ENCODE results near the gene HOXD8.

The HOXD8 gene

DNA sequence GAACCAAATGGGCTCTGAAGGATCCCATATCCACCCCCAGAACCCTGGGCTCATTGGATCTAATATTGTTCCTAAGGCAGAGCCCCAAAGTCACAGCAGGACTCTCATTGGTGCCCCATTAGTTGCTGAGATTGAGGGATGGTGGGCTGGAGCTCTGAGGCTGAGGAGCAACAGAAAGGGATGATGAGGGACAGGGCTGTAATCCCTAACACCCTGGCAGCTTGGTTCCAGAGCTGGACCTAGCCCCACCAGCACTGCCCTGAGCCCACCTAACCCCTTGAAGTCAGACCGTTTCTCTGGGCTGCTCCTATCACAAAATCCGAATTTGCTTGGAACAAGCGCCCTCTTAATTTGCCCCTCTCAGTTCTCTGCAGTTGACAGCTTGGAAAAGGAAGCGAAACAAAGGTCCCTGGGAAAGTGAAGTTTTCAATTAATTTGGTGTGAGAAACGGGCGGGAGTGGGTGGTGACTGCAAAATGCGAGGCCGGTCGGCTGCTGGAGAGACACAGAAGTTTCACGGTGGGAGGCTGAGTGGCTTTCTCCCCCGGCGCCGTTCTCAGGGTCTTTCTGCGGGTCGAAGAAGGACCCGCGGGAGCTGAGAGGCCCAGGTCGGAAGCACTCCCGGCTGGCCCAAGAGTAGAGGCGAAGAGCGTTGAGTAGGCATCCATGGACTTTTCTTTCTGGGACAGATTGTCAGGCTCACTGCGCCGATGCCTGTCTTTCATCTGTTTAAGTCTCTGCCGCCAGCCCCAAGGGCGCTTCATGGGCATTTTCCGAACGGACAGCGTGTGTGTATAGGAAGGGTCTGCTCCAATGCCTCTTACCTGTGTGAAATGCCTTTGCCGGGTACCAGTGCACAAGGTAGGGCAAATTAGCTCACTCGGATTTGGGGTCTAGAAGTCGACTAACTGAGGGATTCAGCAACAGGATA lies 37.9 kb upstream of the HOXD8 start:
- no peak for DNase-seq

DNA sequence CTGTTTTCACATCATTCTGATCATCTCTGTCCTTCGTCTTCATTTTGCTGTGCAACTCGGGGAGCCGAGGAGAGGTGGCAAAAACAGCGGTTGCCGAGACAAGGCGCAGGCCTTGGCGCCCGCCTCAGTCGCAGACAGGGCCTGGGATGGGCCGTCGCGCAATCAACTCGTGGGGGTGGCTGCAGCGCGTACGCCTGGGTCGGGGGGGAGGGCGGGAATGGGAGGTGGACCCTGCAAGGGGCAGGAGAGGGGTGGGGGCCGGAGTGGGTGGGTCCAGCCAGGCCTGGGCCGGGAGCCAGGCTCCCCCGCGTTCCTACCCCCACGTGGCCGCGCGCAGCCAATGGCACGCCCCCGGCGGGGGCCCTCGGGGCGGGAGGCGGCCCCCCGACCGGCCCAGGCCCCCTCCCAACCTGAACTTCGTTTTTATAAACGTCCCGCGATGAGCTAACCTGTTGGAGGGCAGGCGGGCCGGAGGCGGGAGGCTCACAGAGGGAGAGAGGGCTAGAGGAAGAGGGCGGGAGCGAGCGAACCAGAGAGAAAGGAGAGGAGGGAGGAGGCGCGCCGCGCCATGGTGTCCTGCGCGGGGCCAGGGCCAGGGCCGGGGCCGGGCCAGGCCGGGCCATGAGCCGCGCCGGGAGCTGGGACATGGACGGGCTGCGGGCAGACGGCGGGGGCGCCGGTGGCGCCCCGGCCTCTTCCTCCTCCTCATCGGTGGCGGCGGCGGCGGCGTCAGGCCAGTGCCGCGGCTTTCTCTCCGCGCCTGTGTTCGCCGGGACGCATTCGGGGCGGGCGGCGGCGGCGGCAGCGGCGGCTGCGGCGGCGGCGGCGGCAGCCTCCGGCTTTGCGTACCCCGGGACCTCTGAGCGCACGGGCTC lies 37.0 kb upstream of the HOXD8 start, which contains the start of gene HOXD13:
HOXD13 (plus strand) TSS at position 452 of the 875 bp plus-strand sequence; CDS start at position 622, 170 bp downstream.
- no peak for DNase-seq

DNA sequence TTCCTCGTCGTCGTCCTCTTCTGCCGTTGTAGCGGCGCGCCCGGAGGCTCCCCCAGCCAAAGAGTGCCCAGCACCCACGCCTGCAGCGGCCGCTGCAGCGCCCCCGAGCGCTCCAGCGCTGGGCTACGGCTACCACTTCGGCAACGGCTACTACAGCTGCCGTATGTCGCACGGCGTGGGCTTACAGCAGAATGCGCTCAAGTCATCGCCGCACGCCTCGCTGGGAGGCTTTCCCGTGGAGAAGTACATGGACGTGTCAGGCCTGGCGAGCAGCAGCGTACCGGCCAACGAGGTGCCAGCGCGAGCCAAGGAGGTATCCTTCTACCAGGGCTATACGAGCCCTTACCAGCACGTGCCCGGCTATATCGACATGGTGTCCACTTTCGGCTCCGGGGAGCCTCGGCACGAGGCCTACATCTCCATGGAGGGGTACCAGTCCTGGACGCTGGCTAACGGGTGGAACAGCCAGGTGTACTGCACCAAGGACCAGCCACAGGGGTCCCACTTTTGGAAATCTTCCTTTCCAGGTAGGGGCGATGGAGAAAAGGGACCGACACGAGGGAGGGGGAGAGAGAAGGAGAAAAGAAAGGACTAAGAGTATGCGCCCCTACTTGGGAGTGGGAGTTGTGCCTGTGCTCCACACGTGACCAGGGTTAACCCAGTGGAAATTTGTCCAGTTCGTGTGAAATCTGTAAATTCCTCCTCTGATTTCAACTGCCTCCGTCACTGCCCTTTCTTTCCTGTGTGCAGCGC lies 36.2 kb upstream of the HOXD8 start:
- DNase-seq, result no peak

DNA sequence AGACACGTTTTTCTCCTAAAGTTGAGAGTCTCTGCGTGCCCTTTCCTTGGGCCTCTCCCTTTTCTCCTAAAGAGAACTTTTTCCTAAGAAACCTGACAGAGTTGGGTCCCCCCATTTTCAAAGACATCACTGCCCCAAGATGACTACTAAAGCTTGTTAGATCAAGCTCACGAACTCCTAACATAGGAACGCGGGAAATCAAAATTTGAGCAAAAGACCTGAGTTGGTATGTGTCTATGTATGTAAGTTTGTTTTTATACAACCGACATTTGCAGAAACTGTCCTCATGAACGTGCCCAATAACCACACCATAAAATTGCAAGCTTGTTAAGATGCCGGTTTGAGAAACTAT lies 35.6 kb upstream of the HOXD8 start:
- DNase-seq, result no peak

DNA sequence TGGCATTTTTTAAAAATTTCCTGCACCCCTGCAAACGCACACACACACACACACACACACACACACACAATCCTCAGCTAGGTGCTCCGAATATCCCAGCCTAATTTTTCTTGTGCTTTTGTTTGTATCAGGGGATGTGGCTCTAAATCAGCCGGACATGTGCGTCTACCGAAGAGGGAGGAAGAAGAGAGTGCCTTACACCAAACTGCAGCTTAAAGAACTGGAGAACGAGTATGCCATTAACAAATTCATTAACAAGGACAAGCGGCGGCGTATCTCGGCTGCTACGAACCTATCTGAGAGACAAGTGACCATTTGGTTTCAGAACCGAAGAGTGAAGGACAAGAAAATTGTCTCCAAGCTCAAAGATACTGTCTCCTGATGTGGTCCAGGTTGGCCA lies 35.2 kb upstream of the HOXD8 start:
- no peak for DNase-seq

DNA sequence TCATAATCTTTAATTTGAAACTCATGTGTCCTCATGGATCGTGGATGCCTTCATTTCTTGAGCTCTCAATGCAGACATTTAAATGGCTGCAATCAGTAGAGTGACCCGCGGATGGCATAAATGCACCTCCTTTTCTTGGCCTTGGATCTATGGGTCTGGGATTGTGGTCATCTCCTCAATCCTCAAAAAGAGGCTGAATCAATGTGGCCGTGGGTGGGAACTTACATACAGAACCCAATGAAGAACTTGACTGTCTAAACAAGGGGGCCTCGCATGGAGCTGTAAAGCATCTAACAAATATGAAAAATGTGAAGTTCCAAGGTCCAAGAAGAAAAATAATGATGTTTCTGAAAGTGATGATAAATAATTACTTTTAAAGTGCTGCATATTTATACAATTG lies 34.1 kb upstream of the HOXD8 start:
- DNase-seq, result no peak

DNA sequence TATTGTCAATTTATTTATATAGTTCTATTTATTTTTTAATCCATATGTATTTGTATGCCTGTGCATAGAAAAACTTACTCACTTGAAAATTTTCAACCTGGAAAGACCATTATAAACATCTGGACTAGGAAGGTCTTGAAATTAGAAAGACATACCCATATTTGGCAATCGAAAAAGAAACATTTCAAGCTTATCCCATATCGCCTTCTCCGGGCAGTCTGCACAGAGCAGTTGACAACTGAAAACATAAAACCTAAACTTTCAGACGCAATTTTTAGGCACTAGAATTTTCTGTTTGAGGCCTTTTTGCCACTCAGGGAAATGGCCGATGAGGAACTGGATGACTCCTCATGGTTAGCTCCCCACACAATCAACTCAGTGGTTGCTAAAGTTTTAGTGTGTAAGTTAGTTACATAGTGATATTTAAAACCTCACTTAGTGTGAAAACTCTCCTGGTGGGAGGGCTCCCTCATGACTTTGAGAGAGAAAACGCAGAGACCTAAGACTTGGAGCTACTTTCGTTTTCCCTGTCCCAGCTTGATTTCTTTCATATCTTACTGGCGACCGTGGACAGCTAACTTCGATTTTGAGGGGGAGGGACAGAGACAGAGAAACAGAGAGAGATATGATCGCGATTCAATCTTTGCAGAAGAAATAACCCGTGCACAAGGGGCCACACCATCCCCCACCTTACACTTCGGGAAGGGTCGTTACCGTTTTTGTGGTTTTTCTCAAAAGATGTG lies 33.1 kb upstream of the HOXD8 start:
- DNase-seq, result no peak

DNA sequence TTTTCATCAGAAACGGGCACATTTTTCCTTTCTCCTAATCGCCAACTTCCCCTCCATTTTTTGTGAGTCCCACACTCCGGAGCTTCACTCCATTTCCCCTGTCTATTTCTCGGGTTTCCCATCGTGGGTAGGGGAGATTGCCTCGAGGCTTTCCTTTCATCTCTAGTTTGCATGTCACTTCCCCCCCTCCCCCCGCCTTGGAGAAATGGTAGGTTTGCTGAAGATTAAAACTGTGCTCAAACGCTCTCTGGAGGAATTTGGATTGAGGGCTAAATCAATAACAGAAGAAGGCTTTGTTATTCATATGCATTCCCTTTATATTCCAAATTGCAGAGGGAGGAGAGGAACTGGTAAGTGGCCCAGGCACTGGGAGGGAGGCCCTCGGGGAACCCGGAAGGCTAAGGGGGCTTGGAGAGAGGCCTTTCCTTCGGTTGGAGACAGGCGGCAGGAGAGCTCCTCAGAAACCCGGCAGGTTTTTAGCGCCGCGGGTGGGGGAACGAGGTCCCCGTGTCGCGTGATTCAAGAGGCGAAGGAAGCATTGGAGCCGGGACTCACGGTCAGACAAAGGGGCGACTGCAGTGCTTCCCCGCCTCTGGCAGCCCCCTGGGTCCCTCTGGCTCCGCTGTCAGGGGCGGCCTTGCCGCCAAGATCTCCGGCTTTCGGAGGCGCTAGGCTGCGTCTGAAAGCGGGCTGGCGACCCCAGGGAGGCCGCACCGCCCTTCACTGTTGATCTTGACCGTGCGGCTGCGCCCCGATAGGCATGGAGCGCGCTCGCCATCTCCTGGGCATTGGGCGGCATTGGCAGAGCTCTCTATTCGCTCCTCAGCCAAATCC lies 32.3 kb upstream of the HOXD8 start:
- peak in 3 of 4 experiments; percentile 11 to 24 (median 22) for DNase-seq

DNA sequence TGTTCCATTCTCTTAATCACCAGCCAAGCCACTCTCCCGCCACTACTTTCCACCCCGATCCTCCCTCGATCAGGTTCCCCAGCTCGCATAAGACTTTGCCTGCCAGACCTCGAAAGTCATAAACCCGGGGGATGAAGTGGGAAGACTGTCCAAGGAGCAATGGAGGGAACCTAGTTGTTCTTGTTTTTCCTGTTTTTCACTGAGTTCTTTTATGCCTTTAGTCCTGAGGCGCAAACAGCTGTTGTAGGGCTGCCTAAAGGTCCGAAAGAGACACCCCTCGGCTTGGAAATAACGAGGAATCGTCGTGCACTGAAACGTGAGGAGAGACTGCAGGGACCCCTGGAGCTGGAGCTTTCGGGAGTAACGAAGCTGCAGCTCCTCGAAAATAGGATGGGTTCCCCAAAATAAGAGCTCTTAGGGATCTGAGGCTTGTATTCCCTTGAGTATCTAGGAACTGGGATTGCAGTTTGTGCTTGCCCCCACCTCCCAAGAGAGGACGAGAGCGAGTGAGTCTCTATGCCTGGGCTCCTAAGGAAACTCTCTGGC lies 31.6 kb upstream of the HOXD8 start:
- no peak for DNase-seq

DNA sequence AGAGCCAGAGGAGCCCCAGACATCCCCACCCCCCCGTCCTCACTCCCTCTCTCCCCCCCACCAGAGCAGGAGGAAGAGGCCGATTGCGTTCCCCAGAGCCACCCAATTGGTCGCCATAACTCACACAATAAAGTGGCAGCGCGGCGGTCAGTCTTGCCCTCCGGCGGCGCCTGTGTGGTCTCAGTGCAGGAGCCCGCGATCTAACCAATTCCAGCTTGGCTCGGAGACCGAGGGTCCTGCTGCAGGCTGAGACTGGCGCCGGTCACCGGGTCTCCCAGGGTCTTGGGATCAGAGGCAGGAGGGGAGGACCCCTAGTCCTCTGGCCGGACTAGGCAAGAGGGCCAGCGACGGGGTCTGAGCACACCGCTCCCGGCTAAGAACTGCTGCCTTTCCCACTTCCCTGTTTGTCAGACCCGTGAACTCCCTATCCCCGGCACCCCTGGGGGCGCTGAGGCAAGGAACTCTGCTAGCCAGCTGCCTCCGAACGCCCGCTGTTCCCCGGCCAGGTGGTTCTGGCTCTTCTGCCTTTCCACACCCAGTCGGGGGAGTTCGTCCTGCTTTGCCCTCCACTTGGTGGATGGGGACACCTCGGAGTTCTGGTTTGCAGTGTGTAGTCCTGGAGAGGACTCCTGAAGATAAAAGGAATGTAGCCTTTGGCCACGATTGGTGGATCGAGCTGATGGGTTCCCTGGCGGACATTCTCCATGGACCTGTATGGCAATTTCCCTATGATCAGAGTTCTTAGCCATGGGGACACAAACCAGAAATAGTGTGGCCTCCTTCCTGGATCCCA lies 30.9 kb upstream of the HOXD8 start:
- DNase-seq, result no peak

DNA sequence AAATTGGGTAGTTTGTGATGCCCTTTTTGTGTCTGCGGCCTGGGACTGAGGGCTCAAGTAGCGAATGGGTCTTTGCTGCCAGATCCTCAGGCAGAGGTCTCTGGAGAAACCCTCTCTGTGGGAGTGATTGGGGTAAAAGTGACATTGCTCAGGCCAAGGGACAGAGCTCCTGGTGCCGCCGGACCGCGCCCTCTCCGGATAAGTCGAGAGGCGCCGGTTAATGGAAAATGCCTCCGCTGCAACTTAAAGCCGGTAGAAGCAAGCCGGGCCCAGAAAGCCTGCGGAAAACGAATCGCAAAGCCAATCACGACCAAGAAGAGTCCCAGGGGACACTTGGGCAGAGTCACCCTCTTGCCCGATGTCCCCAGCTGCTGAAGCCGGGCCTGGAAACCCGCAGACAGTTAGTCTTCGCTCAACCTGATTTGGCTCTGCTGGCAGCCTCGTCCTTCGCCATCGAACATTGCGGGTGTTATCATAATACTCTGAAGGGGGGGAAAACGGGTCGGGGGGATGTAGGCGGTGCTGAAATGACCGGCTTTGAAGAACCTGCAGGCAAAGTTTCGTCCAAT lies 30.3 kb upstream of the HOXD8 start:
- no peak for DNase-seq

DNA sequence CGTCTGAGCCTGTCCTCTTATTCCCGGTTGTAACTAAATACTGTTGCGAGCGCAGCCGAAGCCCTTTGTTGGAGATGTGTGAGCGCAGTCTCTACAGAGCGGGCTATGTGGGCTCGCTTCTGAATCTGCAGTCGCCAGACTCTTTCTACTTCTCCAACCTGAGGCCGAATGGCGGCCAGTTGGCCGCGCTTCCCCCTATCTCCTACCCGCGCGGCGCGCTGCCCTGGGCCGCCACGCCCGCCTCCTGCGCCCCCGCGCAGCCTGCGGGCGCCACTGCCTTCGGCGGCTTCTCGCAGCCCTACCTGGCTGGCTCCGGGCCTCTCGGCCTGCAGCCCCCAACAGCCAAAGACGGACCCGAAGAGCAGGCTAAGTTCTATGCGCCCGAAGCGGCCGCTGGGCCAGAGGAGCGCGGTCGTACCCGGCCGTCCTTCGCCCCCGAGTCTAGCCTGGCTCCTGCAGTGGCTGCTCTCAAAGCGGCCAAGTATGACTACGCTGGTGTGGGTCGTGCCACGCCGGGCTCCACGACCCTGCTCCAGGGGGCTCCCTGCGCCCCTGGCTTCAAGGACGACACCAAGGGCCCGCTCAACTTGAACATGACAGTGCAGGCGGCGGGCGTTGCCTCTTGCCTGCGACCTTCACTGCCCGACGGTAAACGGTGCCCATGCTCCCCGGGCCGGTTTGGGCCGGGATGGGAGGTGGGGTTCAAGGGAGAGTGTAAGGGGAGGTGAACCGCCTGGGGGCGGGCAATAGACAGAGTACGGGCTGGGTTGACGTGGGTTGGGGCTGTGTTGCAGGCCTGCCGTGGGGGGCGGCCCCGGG lies 29.6 kb upstream of the HOXD8 start, which contains the start of gene HOXD12:
HOXD12 (plus strand) TSS at position 68 of the 819 bp plus-strand sequence; CDS start at position 75, 7 bp downstream.
- no peak for DNase-seq

DNA sequence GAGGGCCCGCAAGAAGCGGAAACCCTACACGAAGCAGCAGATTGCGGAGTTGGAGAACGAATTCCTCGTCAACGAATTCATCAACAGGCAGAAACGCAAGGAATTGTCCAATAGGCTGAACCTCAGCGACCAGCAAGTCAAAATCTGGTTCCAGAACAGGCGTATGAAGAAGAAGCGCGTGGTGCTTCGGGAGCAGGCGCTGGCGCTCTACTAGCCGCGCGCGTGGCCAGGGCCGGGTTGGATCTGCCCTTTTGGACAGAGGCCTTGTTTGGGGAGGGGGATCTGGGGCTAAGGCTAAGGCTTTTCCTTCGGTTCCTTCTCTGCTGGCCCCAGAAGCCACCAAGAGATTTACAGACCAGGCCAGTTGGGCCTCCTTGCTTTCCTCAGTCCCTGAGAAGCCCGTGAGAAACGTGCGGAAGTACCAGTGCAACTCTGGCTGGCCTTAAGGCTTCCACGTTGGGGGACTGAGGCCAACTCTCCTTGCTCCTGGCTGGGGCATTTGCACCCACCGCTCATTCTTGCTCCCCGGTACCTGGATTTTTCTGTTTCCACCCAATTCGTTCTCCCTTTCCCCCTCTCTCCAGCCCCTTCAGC lies 28.9 kb upstream of the HOXD8 start:
- DNase-seq, result no peak

DNA sequence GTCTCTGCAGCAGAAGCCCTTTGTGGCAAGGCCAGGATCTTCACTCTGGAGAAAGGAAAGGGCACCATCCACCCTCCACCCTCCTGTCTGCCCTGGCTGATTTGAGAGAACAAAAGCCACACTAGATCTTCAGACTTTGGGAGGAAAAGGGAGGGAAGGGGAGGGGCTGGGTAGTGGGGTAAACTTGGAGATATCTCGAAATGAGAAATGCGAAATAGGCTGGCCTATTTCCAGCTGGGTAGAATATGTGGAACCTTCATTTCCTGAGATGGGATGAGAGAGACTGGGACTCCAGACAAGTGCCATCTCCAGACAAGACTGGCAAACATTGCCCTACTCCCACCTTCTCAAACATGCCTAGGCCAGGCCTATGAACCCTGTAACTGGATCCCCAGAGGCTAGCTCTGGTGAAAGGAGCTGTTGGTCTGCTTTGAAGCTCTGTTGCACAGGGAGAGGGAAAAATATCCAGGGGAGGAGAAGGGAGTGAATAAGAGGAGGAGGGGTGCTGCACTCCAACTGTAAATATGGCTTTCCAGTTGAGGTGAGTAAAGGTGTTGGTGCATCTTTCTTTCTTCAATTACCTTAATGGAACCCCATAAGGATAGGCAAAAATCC lies 28.2 kb upstream of the HOXD8 start:
- no peak for DNase-seq

DNA sequence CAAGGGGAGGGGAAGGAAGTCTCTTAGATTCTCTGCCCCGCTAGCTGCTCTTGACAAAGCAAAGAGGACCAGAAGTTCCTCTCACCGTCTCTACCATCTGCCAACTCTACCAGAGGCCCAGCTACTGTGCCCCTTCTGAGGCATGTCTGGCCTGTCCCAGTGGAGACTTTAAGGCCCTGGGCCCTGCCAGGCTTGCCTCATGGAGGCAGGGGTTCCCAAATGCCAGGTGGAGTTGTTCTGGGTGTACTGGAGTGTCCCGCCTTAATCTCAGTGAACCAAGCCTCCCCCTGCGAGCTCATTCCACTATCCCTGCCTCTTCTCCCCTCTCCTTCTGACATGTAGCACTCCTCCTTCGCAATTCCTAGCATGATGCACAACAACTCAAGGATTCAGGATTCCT lies 27.7 kb upstream of the HOXD8 start:
- no peak for DNase-seq

DNA sequence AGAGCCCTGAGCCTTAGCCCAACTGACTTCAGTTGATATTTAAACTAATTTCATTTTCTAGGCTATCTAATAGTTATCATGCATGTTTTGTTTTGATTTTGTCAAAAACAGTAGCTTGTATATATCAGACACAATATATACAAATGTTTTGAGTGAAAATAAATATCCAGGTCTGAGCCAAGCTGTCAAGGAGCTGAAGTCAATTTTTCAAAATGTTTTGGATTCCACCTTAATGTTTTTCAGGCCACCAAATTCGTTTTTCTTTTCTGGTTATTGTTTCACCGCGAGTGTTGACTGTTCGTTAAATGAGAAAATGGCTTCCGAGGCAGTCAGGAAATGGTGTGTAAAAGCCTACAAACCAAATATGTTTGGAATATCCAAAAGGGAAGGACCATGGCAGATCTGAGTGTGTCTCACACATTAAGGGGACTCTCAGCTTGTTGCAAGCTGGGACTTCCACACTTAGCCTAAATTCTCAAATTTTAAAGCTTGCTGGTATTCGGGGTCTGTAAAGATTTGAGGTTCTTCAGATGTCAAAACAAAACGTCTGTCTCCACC lies 27.1 kb upstream of the HOXD8 start:
- no peak for DNase-seq

DNA sequence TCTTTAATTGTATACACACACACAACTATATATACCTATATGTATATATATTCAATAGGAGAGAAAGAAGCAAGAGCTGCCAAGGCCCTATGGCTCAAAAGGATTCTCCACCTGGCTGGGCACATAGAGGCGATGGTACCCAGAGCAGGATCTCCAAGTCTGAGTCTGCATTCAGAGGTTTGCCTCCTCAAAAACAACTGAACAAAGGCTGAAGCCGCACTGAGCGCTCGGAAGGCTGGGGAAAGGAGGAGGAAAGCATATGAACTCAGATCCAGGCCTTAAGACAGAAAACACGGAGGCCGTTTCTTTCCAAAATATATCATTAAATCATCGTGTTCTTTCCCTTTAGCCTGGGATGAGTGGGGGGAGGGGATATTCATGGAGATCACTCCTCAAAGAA lies 26.3 kb upstream of the HOXD8 start:
- DNase-seq, result no peak
